GM18517 (cell line): ENCODE data around the gene CLEC11A.

Experiments used
- ATAC-seq: cut with Tn5 transposase; IDR thresholded peaks from one replicate; pipeline ENCODE4 v1.9.1; 2021; ENCODE audit warnings: mild to moderate bottlenecking, moderate library complexity; ENCODE audit not compliant: unreplicated experiment

The CLEC11A gene, protein sequence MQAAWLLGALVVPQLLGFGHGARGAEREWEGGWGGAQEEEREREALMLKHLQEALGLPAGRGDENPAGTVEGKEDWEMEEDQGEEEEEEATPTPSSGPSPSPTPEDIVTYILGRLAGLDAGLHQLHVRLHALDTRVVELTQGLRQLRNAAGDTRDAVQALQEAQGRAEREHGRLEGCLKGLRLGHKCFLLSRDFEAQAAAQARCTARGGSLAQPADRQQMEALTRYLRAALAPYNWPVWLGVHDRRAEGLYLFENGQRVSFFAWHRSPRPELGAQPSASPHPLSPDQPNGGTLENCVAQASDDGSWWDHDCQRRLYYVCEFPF

DNA sequence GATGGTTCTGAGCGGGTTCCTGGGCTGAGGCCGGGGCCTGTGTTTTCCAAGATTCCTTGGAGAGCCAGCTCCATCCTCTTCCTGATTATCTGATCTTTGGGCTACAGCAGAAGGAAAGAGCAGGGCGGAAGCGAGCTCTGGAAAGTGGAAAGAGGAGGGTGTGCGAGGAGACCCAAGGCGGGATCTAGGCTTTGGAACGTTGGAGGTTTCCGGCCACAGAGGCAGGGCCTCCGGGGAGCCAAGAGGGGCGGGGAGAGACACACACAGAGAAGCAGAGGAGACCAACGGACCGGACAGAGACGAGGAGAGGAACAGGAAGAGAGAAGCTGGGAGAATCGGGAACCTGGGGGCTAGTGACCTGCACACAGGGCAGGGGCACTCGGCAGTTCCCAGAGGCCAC is at the start of gene CLEC11A:
TSS of gene CLEC11A (plus strand) at position 296 of the 400 bp plus-strand sequence. CDS start 162 bp downstream, outside the sequence.
- ATAC-seq: no peak

DNA sequence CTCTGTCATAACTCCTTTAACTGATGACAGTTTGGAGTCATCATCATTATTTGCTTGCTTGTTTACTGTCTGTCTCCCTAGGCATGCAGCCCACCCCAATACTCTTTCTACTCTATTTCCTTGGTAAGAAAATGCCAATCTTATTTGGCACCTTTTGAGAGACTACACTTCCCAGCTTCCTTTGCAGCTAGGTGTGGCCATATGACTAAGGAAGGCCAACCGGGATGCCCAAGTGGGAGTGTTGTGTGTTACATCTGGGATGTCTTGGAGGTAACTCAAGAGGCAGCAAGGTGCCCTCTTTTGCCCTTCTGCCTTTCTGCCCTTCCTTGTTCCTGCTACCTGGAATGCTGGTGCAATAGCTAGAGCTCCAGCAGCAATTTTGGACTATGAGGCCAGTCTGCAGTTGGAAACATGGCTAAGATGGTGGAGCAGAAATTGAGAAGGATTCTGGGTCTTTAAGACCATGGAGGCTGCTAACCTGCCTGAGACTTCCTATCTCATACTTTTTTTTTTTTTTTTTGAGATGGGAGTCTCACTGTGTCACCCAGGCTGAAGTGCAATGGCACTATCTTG is 46.5 kb upstream of the CLEC11A start:
- no peak for ATAC-seq

DNA sequence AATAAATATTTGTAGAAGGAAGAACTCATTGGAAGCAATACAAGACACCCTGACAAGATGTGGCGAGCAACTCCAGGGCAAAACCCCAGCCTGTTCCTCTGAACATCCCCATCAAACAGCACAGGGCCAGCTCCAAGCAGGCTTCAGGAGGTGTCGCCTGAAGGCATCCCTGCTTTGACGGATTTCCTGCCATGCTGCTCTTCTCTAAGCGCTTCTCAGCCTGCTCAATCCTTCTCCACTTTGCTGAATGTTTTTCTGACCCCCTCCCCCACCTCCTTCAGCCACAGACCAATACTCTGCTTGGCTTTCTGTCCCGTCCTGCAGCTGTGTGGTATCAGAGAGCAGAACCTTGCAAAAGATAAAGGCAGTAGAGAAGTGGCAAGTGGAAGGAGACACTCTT is 45.5 kb upstream of the CLEC11A start:
- no peak for ATAC-seq

DNA sequence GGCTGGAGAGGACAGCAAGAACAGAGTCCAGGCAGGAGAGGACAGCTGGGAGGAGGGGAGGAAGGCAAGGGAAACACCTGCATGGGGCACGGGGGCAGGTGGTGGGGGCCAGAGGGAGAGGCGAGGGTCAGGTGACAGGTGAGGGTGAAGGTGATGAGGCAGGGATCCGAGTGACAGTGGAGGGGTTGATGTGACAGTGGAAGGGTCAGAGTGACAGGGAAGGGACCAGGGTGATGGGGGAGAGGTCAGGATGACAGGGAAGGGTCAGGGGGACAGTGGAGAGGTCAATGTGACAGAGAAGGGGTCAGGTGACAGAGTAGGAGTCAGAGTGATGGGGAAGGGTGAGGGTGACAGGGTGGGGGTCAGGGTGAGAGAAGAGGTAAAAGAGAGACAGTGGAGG is 44.8 kb upstream of the CLEC11A start:
- no peak for ATAC-seq

DNA sequence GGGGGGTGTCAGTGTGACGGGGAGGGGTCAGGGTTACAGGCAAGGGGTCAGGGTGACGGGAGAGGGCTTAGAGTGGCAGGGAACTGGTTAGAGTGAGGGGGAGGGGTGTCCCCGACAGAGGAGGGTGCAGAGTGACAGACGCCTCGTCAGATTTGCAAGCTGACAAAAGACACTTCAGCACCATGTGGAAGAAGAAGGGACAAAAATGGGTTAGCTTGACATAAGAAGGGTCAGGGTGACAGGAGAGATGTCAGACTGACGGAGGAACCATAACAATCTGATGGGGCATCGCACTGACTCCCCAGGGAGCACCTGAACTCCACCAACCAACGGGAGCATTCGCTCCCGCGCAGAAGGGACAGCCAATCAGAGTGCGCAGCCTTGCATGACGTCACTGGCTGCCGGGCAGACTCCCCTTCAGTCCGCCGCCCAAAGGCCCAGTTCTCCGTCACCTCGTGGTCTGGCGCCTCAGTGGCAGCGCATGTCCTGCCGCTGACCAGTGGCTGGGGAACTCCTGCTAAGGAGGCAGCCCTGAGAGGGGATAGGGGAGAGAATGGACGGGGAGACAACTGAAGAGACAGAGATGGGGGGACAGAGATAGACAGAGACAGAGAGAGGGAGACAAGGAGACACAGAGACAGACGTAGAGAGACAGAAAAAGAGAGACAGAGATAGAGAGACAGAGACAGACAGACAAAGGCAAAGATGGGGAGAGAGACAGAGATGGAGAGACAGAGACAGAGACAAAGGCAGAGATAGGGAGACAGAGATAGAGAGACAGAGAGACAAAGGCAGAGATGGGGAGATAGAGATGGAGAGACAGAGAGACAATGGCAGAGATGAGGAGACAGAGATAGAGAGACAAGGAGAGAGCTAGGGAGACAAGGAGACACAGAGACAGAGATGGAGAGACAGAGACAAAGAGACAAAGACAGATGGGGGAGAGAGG is 43.7 kb upstream of the CLEC11A start:
- ATAC-seq: peak; percentile 81

DNA sequence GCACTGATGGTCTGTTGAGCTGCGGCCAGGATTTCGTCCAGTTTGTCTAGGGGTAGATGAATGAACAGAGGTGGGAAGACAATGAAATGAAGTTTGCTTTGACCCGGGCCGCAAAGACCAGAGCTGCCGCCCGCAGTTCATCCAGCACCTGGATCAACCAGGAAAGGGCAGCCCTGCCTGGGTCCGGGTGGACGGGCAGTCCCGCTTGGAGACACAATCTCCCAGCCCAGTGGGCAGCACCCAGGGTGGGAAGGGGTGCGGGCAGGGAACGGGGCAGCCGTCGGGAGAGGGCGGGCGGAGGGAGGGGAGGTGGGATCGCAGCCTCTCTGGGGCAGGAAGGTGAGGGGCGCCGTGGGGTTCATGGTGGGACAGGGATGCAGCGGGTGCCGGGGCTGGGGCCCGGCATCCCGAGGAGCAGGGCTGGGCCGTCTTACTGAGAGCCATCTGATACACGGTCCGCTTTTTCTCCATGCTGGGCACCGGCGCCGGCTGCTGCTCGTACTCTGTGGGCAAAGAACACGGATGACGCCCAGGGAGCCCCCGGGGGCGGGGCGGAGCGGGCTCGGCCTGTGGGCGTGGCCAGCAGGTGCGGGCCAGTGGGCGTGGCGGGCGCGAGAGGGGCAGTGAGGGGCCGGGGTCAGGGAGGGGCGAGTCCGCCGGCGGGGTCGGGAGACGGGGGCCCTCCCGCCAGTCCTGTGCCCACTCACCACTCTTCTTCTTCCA is 36.7 kb upstream of the CLEC11A start:
- no peak for ATAC-seq

DNA sequence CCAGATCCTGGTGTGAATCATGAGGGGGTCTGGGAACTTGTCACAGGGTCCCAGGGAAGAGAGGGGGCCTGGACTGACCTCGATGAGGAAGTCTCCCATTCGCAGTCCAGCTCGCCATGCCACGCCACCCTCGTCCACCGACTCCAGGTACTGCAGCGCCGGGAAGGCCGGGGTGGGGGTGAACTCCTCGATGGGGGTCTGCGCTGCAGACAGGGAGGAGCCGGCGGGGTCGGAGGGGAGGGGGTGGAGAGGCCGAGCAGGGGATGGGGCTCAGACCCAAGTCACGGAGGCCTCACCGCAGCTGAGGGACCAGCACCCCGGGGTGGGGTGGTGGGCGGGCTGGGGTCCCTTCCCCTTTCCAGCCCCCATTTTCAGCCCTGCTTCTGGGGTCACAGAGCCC is 34.4 kb upstream of the CLEC11A start:
- no peak for ATAC-seq

DNA sequence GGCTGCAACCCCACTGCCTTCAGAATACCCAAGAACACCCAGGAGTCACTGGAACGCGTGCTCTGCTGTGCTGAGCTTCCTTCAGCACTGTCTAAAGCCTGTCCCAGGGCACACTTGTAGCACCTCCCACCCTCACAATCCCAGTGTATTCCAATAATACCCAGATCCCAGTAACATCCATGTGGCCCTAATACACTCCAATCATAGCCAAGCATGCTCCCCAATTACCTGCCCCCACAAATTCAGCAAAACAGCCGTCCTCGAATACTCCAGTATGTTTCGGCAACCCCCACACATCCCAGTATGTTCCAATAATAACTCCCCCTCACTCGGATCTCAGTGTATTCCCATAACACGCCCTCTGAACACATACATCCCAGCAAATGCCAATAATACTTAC is 32.7 kb upstream of the CLEC11A start:
- no peak for ATAC-seq

DNA sequence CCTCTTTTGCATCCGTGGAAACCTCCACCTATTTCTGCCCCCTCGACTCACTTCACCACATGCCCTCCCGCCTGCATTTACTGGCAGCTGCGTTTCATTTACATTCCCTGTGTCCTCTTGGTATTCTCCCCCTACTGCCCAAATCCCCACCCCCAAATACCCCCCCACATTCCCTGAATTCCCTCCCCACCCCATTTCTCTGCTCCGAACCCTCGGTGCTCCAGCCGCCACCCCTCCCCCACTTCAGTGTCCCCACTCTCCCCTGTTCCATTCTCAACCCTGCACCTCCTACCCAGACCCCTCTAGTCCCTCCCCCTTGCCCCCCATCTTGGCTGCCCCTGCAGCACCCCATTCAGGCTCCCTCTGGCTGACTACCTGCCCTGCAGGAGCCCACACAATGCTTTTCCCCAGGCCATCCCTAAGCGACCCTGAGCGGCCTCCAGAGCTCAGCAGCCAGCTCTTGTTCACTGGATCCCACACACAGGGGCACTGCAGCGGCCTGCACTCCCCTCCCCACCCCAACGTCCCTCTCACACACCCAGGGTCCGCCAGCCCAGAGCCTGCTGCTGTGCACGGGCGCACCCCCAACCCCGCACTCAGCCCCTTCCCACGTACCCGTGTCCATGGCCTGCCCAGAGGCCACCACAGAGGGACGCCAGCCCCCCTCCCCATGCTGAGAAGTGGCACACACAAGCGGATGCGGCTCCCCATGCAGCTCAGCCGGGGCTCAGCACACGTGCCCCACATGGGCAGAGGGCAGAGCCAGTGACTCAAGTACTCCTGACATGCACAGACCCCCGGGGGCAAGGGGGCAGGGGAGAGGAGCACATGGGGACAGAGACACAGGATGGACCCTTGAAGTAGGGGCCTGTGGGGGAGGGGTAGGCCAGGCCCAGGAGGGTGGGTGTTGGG is 29.8 kb upstream of the CLEC11A start:
- no peak for ATAC-seq

DNA sequence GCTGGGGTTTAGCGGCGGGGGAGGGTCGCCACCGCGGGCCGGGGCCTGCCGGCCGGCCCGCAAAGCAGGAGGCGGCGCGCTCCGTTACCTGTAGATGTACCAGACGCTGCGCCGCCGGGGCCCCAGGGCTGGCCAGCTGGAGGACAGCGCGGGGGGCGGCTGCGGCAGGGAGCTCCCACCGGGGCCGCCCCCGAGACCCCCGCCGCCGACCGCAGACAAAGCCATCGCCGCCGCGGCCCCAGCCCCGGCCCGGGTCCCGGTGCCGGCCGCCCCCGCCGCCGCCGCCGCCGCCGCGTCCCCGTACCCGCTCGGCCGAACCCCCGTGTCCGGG is 28.4 kb upstream of the CLEC11A start:
- no peak for ATAC-seq

DNA sequence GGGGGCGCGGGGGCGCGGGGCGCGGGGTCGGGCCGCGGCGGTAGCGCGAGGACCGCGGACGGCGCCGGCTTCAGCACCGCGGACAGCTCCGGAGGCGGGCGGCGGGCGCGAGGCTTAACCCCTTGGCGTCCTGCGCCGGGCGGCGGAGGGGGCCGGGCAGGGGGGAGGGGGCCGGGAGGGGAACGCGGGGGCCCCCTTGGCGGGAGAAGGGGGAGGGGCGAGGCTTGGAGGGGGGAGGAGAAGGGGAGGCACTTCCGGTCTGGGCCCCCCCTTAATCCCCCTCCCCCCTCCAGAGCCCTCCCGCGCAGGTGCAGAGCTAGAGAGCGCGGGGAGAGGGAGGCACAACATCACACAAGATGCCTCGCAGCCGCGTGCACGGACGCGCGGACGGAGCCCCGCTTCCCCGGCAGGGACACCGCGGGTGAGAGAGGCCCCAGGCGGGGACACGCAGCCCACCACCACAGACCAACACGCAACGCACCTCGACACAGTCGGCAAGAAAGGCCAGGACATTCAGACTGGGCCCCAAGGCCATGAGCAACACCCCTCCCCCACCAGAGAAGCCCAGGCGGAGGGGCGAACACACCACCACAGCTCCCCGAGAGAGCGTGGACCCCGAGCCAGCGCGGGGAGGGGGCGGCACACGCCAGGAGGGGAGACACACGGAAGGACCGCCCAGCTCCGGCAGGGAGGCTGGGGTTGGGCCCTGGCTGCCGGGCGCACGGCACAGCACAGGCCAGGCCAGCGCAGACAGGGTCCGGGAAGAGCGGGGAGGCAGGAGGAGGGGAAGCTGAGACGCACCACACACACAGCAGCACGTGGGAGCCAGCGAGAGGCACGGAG is 27.7 kb upstream of the CLEC11A start:
- ATAC-seq: no peak

DNA sequence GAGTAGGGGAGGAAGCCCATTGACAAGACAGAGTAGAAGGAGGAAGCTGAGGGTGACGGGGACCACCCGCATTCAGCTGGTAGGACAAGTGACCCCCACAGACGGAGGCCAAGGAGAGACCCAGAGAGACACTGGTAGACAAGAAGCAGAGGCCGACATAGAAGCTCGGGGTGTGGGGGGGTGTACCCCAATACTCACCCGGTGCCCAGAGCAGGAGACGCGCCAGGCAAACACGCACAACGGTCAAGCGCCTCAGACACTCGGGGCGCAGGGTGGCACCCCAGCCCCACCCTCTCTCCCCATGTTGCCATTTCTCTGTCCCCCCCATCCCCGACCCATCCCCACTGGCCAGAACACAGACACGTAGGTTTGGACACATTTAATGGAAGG is 27.1 kb upstream of the CLEC11A start:
- ATAC-seq: no peak

DNA sequence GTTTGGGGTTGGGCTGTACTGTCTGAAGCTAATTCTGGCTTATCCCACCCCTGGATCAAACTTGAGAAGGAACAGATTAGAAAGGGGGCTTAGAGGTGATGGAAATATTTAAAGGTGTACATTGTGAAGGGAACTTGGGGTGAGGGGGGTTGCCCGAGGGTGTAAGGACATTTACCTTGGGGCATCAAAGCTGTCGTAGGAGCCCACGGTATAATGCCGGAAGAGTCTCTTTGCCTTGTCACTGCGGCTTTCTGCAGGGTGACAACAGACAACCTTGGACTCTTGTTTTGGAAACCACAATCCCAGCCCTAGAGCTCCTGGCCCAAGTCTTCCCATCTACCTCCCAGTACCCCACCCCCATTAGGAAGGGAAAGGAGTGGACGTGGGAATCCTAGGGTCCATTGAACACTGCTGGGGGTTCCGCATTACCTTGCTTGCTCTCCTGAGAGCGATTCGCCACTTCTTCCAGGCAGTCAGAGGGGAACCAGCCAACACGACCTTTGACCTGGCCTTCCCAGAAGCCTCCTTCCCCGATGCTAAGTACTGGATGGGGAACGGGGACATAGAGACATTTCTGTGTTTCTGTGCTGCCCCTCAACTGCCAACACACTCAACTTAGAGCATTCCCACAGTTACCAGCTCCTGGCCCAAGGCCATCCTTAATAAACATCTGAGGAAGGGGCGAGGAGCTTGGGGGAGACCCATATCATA is 25.6 kb upstream of the CLEC11A start:
- ATAC-seq: no peak

DNA sequence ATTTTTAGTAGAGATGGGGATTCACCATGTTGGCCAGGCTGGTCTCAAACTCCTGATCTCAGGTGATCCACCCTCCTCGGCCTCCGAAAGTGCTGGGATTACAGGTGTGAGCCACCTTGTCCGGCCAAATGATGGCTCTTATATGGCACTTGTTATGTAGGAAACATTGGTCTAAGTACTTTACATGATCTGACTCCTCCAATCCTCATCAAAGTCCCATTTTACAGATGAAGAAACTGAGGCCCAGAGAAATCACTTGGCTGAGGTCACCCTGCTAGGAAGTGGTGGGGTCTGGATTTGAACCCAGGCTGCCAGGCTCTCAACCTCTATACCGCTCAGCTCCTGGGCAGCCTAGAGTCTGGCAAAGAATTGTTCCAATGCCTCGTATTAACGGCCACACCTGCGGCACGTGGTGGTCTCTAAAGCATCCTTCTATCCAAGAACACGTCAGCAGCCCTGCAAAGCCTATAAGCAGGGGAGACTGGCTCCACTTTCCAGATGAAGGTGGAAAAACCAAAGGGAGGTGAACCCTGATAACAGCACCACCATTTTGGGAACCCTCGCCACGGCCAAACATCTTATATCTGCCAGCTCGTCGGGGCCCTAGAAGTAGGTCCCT is 21.7 kb upstream of the CLEC11A start:
- ATAC-seq: no peak

DNA sequence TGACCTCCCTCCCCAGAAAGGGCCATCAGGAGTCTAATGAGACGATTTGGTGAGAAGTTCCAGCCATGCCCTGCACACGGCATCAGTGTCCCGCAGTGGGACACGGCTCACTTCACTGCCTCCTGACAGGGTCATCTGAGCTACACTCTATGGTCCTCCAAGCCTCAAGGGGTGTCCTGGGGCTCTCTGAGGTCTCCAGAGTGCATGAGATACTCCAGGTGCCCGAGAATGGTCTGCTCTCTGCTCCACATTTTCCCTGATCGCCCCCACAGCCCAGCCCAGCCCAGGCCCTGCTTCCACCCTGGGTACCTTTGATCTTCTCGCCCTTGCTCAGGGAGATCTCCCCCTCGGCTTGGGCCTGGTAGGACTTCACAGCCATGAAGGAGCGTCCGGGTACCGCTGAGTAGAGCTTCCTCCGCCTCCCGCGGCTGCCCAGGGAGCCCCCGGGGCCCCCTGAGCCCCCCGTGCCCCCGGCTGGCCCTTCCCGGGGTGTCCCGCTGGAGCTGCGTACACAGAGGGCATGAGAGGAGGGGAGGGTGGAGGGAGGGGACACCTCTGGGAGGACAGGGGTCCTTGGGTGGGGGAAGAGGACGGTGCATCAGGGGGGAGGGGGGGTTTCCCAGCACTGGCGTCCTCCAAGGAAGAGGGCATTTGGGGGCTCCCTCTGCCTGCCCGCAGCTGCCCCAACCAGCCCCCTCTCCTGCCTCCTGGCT is 20.9 kb upstream of the CLEC11A start:
- no peak for ATAC-seq

DNA sequence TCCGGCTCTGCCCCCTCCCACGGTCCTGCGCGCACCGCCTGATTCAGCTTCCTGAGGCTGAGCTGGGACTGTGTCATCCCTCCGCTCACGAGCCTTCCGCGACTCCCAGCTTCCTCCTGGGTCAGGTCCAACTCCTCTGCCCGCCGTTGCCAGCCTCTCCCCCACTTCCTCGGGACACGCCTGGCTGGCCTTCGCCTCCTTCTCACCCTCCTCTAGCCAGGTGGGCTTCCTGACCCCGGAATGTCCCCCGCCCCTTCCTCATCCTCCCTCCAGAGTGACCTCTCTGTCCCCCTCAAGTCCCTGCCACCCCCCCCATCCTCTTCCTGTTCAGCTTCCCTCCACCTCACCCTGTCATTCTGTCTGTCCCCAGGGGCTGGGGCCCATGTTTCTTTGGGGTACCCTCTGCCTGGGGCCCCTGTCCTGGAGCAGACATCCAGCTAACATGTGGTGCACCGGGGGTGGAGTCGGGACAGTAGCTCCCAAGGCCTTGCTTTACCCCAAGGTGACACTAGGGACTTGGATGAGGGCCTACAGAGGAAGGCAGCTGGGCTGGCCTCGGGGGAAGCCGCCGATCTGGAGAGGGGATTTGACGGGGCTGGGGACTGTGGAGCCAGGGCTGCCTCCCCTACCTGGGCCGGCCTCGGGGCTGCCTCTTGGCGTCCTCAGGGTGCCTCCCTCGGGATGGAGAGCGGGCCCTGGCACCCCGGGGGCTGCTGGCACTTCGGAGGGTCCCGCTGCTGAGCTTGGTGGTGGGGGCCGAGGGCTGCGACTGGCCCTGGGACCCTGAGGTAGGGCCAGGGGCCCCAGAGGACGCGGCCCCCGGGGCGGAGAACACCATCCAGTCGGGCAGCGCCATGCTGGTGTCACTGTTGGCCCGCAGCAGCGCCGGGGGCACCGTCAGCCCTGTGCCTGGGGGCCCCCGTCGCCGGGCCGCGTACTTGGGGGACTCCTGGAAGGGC is 20.0 kb upstream of the CLEC11A start:
- ATAC-seq: no peak
